Endothelial cell of umbilical vein (primary cell): ENCODE measurements around the gene CENPW.

Experiments used
- CTCF ChIP-seq, 2 donors: IDR thresholded peaks; 1 replicate in 1 of 2; 2 replicates in 1 of 2; pipeline ENCODE4 v1.5.1; 2011; ENCODE audit warnings: low read length in 2 of 2, mild to moderate bottlenecking in 2 of 2, moderate library complexity in 2 of 2, control low read depth in 1 of 2, inconsistent platforms in 1 of 2, low read depth in 1 of 2; ENCODE audit not compliant: insufficient read depth in 1 of 2; ENCODE audit errors: extremely low read depth in 1 of 2
- MAX ChIP-seq: IDR thresholded peaks from 2 replicates; pipeline ENCODE4 v1.6.1; 2011; ENCODE audit not compliant: insufficient read depth, insufficient read length

- no peak for TF ChIP-seq MAX
- TF ChIP-seq CTCF (IDR thresholded peaks at IDR 0.05; ENCODE audit: extremely low read depth in 1 of 2, insufficient read depth in 1 of 2, low read depth in 1 of 2, low read length in 2 of 2), result no peak
These were observed 37.8 kb downstream of the CENPW start for GRCh38 chr6:126377594-126378153.
